Suppressor macrophage (primary cell): ENCODE measurements around the gene DIP2A.
"Not testable (repeated sequence)": the region's sequence is repeated elsewhere in the genome, so short reads cannot be mapped to it uniquely, and the experiment has no call there.

Source experiments
- DNase-seq, 4 experiments: peaks; one replicate each; pipeline ENCODE4 v3.0.0-alpha.2; 2020 to 2022

DIP2A gene

GRCh38 chr21:46557469-46557868 lies 98.8 kb downstream of the DIP2A start:
- DNase-seq, result no peak

GRCh38 chr21:46557919-46558392 lies 99.3 kb downstream of the DIP2A start:
- no peak for DNase-seq

DNA sequence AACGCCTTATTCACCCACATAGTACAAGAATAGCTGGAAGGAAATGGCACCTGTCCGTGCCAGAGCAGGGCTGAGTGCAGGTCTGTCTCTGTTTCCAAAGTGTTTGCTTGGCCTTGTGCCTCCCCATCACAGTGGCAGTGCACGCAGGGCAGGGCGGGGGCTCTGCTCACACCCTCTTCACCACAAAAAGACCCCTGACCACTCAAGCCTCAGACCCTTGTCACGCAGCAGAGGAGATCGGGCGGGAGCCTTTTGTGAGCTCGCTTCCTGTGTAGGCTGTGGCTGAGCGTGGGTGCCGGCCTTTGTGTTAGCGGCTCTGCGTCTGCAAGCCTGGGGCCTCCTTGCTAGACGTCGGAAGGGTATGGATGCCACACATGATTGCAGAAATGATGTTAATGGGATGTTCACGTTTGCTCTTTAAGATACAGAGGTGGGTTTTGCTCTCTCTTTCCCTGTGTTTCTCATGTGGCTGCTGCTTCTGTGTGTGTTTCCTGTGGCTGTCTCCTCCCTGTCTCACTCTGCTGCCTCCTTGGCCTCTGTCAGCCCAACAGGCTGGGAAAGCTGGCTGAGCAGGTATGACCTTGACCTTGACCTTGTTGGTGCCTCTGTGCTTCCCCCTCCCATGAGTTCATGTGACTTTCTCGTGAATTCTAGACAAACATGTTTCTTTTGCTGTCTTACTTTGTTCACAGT lies 100.7 kb downstream of the DIP2A start:
- DNase-seq, result no peak

- DNase-seq, result no peak
These were observed 102.1 kb downstream of the DIP2A start for GRCh38 chr21:46560568-46561444.

- DNase-seq, result no peak
These were observed 102.9 kb downstream of the DIP2A start for GRCh38 chr21:46561445-46562090.

GRCh38 chr21:46562472-46562871 lies 103.8 kb downstream of the DIP2A start:
- no peak for DNase-seq

DNA sequence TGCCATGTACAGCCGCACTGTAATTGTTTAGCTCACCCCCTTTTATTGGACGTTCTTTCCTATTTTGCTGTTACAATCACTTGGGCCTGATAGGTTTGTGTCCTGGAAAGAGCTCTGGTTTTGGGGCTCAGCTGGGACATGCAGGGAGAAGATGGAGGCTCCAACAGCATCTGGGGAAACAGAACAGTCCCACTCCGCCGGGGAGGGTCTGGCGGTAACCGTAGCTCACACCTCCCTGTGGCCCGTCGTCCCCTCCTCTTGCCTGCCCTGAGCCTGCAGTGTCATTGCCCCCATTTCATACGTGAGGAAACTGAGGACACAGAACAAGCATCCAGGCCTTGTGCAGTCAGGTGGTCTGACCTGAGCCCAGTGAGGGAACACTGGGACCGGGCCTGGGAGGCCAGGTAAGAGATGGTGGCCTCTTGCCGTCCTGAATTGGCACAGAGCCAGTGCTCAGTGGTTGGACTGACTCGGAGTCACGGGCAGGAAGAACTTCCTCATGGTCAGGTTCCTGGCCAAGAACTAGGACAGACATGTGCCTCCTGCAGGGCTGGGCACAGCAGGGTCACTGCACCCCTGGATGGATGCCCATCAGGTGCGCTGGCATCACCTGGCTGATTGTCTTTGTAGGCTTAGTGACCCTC lies 104.4 kb downstream of the DIP2A start:
- DNase-seq, result peak; percentile 8 to 36 (median 26)

- DNase-seq, result no peak
These were observed 105.7 kb downstream of the DIP2A start for GRCh38 chr21:46564391-46564790.

DNA sequence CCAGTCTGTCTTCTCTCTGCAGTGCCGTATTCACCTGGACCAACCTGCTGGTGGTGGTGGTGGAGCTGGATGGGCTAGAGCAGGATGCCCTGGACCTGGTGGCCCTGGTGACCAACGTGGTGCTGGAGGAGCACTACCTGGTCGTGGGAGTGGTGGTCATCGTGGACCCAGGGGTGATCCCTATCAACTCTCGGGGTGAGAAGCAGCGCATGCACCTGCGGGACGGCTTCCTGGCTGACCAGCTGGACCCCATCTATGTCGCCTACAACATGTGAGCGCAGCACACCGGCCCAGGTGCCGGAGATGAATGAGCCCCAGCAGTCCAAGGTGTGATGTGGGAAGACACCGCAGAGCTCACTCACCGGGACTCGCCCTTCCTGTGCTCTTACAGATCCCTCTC lies 108.7 kb downstream of the DIP2A start:
- no peak for DNase-seq

- no peak for DNase-seq
These were observed 109.9 kb downstream of the DIP2A start for GRCh38 chr21:46568562-46568961.

GRCh38 chr21:46569081-46569480 lies 110.4 kb downstream of the DIP2A start:
- DNase-seq, result no peak

DNA sequence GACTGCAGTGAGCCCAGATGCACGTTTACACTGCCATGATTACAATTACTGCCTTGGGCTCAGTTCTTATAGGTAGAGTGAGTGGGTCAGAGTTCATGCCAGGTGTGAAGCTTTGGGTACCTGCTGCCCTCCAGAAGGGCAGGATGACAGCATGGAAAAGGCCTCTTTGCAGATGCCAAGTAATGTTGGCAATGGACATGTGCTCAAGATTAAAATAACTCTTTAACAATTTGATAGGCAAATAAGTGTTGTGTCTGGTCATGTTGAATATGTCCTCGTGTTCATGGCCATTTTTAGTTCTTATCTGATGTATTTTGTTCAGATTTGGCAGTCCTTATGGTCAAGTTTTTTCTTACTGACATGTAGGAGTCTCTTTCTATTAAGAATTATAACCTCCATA lies 111.4 kb downstream of the DIP2A start:
- DNase-seq, result no peak

GRCh38 chr21:46570631-46571030 lies 111.9 kb downstream of the DIP2A start:
- no peak for DNase-seq

DNA sequence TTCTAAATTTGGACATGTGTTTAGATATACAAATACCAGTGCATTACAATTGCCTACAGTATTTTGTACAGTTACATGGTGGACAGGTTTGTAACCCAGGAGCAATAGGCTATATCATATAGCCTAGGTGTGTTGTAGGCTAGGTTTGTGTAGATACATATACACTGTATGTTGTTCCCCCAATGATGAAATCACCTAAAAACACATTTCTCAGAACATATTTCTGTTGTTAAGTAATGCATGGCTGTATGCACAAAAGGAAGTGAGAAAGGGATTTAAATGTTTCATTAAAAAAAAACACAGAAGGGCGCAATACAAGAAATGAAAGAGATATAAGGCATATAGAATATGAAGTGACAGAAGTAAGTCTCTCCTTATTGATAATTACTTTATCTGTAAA lies 114.2 kb downstream of the DIP2A start:
- DNase-seq, result no peak

GRCh38 chr21:46577786-46578185 lies 119.1 kb downstream of the DIP2A start:
- DNase-seq, result not testable (repeated sequence)

DNA sequence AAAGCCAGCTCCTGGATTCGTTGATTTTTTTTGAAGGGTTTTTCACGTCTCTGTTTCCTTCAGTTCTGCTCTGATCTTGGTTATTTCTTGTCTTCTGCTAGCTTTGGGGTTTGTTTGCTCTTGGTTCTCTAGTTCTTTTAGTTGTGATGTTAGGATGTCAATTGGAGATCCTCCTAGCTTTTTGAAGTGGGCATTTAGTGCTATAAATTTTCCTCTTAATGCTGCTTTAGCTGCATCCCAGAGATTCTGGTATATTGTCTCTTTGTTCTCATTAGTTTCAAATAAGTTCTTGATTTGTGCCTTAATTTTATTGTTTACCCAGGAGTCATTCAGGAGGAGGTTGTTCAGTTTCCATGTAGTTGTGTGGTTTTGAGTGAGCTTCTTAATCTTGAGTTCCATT lies 120.7 kb downstream of the DIP2A start:
- DNase-seq, result not testable (repeated sequence)

DNA sequence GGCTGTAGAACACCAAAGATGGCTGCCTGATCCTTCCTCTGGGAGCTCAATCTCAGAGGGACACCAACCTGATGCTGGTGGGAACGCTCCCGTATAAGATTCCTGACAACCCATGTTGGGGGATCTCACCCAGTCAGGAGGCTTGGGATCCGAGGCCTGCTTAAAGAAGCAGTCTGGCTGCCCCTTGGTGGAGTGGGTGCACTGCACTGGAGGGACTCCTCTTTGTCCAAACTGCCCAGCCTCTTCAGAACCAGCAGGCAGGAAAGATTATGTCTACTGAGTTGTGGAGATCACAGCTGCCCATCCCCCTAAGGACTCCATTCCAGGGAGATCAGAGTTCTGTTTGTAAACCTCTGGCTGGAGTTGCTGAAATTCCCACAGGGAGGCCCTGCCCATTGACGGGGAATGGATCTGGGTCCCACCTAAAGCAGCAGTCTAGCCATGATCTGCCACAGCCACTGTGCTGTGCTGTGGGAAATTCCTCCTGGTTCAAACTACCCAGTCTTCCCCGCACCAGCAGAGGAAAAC lies 123.2 kb downstream of the DIP2A start:
- DNase-seq, result no peak

- DNase-seq, result no peak
These were observed 126.7 kb downstream of the DIP2A start for GRCh38 chr21:46585191-46585953.

DNA sequence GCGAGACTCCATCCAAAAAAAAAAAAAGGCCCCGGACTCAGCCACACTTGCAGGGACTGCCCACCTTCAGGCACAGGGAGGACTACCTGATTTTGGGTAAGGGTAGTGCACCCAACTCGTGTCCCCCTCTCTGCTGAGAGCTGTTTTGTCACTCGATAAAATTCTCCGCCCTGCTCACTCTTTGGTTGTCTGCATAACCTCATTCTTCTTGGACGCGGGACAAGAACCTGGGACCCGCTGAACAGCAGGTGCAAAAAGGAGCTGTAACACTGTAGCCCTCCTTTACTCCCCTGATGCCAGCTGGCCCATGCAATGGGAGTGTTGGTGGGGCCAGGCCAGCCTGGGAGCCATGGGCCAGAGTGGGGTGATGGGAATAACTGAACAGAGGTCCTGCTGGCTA lies 135.6 kb downstream of the DIP2A start:
- no peak for DNase-seq

- no peak for DNase-seq
These were observed 137.5 kb downstream of the DIP2A start for GRCh38 chr21:46596201-46596600.

DNA sequence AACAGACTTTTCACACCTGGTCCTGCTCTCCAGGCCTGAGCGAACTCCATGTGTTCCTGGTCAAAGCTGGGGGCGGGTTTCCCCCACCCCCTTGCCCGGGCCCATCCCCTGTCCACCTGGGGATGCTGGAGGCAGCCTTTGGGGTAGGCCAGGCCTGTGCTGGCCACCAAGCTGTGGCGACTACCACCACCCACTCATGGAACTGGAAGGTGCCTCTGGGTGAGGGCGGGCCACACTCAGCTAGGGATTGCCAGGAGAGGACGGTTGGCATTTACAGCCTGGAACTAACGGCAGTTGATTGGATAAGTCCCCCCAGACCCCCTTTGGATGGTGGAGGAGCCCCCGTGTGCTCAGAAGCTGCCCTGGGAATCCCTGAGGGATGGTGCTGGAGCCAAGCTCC lies 138.3 kb downstream of the DIP2A start:
- DNase-seq, result no peak

DNA sequence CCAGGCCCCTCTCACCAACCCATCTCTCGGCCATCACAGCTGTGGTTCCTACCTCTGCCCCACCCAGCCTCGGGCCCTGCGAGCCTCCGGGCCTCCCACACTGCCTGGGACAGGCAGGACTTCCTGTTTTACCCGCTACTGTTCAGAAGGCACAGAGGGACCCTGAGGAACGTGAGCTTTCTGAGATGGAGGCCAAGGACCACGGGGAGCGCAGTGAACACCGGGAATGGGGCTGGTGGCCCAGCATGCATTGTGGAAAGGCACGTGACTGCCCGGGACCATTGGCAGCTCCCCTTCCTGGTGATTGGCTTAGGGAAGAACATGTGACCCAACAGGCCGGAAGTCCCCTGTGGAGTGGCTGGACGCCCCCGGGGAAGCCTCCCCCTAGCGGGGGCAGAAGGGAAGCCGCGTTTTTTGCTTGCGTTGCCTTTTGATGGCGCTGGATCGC lies 139.2 kb downstream of the DIP2A start:
- DNase-seq, result no peak
